LNCAP (cell line): ENCODE data around the gene VWA5A.

Experiments used
- CTCF ChIP-seq: fragments of 450-650 bp; IDR thresholded peaks from 2 replicates; pipeline ENCODE4 v1.5.1; 2017; ENCODE audit warnings: mild to moderate bottlenecking

Gene VWA5A

DNA sequence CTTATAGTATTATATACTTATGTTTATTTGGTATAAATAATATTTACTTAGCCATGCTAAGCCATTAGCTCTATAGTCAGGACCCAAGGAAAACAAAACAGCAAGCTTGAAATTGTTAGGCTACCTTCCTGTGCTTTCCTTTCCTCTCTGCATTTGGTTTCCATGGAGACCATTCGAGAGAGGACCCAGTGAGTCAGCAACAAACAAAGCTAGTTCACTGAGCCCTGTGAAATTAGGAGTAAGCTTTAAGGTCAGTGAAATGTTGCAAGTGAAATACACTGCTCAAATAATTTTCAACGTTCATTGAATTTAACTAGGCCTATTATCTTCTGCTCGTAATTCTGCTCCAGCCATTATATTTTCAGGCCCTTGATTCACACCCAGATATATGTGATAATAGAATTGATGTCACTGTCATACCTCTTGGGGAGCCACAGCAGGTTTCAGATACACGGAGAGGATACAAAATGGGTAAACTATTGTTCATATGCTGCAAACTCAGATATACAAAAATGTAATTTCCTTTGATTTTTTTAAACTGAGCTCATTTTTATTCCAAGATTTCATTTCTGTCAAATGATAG is 58.8 kb downstream of the VWA5A start:
- TF ChIP-seq CTCF, result no peak

DNA sequence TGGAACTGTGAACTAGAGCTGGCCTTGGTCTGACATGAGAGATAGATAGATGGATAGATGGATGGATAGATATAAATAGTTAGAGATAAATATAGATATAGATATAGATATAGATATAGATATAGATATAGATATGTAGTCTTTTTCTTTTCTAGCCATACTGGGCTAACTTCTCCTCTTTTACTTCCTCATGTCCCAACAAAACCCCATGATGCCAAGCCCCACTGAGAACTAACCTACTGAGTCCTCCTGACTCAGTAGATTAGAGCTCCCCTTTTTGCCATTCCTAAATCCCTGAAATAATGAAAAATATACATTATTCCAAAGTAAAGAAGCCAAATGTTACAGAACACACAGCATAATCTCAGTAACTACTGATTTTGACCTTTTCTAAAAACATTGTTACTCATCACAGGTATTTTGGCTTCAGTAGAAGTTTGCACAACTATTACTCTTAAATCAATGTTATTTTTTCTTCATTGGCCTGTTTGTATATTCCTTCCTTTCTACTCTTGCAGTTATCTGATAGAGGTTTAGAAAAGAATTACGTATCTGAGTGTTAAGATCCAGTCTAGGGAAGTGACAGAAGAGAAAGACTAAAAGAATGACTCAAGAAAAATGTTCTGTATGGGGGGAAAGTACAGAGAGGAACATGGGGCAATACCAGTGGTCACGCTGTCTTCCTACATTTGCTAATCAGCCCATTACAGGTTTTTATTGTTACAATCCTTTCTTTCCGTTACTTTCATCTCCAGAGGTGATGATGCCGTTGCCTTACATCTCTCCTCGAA is 61.9 kb downstream of the VWA5A start:
- no peak for TF ChIP-seq CTCF

- no peak for TF ChIP-seq CTCF
Measured at GRCh38 chr11:124179310-124179709, 64.1 kb downstream of the VWA5A start.

- no peak for TF ChIP-seq CTCF
Measured at GRCh38 chr11:124183068-124183467, 67.8 kb downstream of the VWA5A start, which contains the start of gene OR10D3. TSS of gene OR10D3 (plus strand) at chr11:124183345. CDS start at chr11:124185270, 1,925 bp downstream.

DNA sequence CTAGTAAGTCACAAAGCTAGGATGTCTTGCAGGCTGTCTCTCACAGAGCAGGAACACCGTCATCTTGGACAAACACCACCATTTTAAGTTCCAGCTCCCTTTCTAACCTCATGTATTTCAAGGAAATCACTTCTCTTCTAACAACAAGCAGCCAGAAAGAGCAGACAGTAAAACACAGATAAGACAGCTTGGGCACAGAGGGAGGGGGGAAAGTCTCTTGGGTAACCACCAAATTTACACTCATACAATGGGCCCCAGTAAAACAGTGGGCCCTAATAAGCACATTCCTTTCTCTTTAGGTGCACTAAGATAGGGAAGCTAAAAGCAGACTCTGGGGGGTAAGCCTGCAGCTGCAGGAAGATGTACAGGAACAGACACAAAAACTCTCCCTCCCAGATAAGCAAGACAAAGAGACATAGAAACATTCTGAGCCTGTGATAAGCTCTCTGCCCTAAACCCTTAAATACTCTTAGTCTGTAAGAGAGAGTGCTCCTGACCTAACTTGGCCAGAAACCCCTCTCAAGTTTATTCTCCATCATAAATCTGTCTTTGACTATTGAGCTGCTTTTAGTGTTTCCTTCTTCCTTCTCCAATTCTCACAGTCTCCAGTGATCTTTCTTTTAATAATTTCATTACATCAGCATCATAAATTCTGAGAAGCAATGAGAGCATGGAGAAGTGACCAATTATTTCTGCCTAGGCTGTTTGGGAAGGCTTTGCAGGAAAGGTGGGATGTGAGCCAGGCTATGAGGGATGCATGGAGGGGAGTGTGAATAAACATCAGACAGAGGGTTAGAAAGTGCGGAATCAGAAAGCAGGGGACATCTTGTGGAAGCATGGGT is 75.3 kb downstream of the VWA5A start:
- TF ChIP-seq CTCF, result no peak

GRCh38 chr11:124193221-124194010 is 78.2 kb downstream of the VWA5A start:
- no peak for TF ChIP-seq CTCF
